Pons (tissue), 1 donor: ENCODE measurements around the gene PKD1.

ENCODE experiments used
- DNase-seq: peaks from one replicate; pipeline ENCODE4 v3.0.0-alpha.2; 2016; ENCODE audit warnings: low spot score

Gene PKD1

DNA sequence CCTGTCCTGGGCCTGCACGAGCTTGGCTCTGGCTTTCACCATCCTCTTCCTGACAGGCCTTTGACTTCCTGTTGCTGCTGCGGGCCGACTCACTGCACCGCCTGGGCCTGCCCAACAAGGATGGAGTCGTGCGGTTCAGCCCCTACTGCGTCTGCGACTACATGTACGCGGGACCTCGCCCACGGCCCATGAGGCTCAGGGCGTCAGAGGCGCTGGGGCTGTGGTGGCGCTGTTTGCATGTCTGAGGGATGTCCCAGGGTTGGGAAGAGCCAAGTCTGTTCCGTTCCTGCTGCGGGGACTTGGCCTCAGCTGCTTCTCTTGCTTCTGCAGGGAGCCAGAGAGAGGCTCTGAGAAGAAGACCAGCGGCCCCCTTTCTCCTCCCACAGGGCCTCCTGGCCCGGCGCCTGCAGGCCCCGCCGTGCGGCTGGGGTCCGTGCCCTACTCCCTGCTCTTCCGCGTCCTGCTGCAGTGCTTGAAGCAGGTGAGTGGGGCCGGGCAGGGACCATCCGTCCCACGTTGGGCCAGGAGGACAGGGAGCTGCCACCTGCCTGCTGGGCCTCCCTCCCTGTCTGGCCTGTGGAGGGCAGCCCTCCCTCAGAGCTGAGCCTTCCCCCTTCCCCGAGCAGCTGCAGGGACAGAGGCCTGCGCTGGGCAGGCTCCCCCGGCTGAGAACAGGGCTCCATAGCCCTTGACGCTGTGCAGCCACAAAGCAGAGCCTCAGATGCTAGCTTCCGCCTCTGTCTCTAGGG lies 64.1 kb downstream of the PKD1 start:
- no peak for DNase-seq

DNA sequence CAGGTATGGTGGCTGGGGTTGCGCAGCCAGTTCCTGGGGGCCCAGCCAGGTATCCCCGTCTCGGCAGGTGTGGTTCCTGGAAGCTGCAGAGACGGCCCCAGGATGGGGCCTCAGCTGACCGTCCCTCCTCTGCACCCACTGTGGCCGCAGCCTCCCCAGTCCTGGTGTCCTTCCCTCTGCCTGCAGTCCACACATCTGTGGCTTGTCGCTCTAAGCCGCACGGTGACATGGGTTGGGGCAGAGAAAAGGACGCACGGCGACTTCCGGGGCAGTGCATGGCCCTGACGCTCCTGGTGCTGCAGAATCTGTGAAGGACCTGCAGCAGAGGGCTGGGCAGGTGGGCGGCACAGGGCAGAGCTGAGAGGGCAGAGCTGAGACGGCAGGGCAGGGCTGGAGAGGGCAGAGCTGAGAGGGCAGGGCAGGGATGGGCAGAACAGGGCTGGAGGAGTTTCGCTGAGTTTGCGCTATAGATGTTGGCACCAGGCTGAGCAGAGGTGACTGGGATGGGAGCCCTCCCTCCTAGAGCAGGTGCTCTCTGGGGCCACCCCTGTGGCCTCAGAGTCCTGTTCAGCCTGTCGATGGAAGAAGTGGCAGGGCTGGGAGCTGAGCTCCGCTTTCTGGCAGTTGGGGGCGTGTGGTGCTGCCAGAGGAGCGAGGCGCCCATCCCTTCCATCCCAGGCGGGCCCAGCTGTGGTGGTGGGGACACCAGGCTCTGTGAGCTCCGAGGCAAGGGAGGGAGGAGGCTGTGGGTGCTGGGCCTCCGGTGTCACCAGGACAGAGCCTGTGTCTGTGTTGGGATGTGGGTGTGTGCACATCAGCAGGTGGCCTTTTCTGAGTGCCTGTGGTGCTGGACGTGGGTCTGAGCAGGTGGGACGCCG lies 64.9 kb downstream of the PKD1 start:
- no peak for DNase-seq

DNA sequence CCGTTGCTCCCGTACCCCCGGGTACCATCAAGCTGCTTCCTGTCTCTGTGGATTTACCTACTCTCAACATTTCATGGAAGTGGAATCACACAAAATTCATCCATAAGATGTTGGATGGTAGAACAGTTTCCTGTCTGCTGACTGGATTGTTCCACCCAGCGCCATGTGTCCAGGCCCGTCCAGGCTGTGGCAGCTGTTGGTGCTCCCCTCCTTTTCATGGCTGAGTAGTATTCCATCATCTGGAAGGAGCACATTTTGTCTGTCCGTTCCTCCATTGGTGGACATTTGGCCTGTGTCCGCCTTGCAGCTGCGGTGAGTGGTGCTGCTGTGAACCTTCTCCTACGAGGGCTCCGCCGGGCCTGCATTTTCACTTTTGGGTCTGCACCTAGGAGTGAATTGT lies 69.6 kb downstream of the PKD1 start:
- no peak for DNase-seq

DNA sequence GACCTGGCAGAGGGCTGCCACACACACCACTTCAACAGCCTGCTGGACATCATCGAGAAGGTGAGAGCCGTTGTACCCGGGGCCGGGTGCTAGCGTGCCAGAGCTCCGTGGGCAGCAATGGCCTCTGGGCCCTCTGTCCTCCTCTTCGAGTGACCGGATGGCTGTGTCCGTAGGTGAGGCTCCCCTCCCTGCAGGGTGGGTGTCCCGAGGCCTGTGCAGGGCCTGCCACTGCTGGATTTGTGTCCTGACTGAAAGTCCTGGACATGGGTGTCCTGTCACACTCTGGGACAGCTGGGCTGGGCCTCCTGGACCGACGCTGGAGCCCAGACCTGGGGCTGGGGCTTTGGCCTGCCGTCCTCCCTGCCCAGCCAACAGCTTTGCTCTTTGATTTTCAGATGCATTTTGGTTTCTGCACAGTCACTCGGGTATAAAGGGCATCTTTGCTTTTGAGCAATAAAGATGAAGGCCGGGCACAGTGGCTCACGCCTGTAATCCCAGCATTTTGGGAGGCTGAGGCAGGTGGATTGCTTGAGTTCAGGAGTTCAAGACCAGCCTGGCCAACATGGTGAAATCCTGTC lies 71.2 kb downstream of the PKD1 start:
- DNase-seq: no peak

DNA sequence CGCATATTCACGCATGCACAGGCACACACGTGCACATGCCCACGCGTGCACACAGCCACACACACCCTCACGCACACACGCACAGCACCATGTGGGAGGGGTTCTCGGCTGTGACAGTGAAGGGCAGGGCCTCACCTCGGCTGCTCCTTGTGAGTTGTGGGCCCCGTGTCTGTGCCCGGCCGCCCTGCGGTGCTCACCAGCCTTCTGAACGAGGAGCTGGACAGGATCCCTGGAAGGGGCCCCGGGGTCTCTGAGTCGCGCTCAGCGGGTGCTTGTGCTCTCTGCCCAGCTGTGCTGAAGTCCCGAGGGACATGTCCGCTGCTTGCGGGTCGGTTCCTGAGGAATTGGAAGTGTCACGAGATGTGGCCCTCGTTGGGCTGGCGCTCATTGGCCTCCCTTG lies 71.8 kb downstream of the PKD1 start:
- DNase-seq: no peak

DNA sequence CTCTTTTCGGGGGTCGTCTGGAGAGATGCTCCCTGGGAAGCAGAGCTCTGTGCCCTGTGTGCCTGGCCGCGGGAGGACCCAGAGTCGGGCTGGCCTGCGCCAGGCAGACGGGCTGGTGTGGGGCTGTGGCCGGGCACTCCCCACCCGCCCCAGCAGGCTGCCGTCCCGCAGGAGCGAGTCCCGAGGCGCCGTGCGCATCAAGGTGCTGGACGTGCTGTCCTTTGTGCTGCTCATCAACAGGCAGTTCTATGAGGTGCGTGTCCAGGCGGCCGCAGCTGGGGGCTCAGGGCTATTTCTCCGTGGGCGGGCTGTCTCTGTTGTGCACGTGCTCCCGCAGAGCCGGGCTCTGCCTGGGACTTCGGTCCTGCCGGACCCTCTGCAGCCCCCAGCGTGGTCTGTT lies 72.9 kb downstream of the PKD1 start:
- DNase-seq: no peak

DNA sequence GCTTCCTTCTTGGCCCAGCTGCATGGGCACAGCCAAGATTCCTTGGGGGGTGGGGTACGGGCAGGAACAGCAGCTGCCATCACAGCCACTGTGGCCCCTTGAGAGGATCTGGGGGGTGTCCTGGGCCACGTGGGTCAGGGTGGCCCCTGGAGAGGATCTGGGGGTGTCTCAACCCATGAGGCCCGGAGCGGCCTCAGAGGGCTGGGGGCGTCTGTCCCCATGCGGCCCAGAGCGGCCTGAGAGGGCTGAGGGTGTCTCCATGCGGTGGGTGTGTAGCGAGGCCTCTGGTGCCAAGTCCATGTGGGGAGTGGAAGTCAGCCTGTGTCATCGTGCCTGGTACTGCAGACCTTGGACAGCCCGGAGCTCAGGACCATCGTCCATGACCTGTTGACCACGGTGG lies 74.2 kb downstream of the PKD1 start:
- no peak for DNase-seq

DNA sequence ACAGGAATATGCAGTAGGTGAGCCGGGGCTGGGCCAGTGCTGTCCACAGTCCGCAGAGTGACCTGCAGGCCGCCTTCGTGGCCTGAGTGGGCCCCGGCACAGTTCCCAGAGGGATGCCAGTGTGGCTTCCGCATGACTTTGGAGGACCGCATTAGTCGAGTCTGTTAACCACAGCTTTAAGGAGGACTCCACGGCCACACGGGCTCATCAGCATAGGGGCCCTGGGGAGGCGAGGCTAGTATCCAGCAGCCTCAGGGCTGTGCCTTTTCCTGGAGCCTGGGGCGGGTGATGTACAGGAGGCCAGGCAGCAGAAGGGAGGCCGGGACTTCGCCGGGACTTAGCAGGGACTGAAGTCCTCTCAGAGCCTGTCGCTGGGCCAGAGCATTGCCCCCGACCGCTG lies 74.7 kb downstream of the PKD1 start:
- no peak for DNase-seq

DNA sequence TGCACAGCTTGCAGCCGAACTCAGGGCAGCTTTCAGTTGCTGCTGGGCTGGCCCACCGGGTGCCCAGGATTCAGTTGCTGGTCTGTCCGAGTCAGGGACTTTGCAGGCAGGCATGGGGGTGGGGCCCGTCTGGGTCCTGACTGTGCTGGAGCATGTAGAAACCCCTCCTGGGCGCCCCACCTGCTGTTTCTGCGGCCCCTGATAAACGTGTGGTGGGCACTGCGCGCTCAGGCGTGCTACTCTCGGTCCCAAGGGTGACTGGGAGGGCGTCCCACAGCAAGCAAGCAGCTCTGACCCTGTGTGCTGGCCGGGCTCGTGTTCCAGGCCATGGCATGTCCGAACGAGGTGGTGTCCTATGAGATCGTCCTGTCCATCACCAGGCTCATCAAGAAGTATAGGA lies 75.4 kb downstream of the PKD1 start:
- DNase-seq: no peak

DNA sequence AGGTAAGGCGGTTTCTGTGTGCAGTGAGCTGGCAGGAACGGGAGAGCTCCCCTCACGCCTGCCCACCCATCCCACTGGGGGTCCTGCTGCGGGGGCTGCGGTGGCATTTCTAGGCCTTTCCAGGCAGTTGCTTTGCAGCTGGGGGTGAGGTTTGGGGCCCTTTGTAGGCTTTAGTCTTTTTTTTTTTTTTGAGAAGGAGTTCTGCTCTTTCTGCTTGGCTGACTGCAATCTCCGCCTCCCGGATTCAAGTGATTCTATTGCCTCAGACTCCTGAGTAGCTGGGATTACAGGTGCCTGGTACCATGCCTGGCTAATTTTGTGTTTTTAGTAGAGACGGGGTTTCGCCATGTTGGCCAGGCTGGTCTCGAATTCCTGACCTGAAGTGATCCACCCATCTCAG lies 76.8 kb downstream of the PKD1 start:
- no peak for DNase-seq

DNA sequence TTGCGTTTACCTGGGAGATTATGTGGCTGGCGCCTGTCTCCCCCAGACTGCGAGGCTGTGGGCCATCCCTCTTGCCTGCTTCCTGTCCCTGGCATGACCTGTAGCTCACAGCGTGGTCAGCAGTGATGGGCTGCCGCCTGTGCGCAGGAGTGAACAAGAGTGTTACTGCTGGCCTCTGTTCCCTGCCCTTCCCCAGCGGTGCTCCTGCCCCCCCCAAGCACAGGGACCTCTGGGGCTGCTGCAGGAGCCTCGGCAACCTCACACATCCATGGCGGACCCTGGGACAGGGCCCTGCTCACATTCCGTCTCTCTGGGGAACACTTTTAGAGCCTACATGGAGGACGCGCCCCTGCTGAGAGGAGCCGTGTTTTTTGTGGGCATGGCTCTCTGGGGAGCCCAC lies 77.3 kb downstream of the PKD1 start:
- DNase-seq: no peak

DNA sequence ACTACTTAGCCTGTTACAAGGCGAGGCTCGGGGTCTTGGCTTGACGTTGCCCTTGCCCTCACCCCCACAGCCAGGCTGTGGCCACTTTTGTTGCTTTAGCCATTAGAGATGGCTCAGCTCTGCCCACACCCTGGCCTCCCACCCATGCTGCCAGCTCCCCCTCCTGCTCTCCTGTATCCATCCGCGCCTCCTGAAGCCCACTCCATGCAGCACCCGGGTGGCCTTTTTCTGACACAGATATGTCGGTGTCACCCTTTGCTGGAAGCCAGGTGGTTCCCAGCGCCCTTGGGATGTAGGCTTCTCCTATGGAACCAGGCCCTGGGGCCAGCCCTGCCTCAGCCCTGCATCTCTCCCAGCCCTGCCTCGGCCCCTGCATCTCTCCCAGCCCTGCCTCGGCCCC lies 78.3 kb downstream of the PKD1 start:
- no peak for DNase-seq

DNA sequence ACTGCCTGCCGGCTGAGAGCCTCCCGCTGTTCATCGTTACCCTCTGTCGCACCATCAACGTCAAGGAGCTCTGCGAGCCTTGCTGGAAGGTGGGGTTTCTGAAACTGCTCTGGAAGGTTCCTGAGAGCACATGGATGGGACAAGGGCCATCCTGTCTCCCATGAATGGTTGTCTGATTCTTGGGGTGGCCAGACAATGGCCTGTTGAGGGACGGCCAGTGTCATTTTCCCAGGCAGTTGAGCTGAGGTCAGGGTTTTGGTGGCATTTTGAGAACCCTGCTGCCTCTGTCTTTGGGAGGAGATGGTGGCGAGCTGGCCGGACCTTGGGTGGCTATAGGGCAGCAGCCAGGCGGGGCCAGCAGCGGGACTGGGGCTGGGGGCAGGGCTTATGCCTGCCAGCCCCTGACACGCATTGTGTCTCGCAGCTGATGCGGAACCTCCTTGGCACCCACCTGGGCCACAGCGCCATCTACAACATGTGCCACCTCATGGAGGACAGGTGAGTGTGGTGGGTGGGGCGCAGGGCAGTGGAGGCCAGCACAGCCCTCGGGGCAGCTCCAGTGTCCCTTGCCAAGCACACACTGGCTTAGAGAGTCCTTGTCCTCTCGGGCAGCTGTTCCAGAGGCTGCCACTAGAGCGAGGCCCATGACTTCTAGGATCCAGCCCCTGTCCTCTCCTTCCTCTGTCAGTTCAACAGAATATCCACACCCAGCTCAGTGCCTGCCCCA lies 78.9 kb downstream of the PKD1 start:
- DNase-seq: peak; percentile 73

DNA sequence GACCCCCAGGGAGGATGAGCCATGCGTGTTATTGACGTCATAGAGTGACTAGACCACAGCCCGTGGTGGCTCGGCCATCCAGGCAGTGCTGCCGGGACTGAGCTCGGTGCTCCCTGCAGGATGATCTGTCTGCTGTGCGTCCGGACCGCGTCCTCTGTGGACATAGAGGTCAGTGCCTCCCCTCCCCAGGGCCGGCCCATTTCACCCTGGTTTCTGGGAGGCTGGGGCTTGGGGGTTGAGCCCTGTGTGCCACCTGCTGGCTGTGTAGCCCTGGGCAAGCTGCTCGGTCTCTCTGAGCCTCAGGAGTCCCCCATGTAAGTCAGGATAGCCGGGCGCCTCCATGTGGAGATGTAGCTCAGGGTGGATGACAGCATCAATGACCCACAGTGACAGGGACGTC lies 79.6 kb downstream of the PKD1 start:
- DNase-seq: peak; percentile 32

DNA sequence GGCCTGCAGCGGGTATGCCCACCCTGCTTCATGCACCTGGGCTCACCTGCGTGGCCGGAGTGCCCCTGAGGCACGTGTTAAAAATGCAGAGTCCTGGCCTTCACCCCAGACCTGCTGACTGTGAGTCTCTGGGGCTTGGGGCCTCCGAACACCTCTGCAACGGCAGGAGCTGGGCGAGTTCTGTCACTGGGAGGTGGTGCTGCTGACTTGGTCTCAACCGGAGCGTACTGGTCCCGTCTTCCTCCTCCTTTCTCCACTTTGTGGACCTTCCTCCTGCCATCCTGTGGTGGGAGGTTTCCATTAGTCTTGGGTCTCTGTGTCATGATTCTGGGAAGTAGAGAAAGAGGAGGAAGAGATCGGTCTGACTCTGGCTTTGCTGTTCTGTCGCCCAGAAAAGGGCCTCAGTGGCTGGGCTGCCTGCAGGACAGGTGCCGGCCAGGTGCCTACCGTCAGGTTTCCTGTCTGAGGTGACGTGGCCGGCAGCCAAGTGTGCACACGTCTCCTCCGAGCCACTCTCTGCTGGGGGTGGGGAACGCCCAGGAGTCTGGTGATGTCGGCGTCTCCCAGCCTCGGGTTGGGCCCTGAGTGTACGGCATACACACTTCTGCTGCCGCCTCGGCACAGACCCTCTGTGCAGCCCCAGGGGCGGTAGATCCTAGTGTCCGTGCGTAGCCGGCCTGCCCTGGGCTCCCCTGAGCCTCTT lies 81.0 kb downstream of the PKD1 start:
- DNase-seq: no peak

DNA sequence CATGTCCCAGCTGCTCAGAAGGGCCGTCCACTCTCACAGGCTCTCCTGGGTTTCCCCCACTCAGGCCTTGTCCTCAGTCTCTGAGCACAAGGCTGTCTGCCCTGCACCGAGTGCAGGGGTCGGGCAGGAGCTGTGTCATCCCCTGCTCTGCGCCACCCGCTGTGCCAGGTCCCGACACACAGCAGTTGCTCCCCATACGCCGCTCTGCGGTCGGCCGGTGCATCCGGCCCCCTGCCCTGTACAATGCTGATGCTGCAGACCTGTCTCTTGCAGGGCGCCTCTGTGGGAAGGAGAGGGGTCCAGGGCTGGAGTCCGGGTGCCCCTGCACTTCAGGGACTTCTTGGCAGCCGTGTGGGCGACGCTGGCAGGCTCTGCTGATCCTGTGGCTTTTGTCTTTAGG lies 81.8 kb downstream of the PKD1 start:
- no peak for DNase-seq

DNA sequence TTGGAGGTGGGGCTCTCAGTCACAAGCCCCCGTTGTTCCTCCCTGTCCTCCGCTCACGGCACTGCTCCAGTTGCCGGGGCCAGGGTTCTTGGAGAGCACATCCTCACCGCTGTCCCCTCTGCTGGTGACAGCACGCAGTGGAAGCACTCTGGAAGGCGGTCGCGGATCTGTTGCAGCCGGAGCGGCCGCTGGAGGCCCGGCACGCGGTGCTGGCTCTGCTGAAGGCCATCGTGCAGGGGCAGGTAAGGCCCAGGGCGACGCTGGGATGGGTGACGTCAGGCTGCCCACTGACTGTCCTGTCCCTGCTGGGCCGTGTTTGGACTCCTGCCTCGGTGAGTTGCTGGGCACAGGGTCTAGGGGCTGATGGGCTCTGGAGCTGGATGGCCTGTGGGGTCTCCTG lies 82.5 kb downstream of the PKD1 start:
- DNase-seq: no peak

DNA sequence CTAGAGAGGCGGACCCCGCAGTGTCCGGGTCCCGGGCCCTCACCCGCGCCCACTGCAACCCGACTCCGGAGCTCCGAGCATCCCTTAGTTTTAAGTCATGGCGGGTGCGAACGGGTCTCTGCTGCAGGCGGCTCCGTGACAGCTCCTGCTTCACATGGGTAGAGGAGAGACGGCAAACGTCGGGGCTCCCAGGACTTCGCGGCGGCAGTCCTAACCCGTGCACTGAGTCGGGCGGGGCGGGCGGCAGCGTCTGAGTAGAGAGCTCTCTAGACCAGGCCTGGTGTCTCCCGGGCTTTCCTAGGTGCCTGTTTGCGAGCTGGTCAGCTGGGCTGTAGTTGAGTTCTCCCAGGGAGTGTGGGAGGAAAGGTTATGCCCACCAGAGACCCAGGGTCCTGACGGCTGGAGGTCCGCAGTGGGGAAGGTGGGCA lies 87.6 kb downstream of the PKD1 start:
- DNase-seq: no peak

DNA sequence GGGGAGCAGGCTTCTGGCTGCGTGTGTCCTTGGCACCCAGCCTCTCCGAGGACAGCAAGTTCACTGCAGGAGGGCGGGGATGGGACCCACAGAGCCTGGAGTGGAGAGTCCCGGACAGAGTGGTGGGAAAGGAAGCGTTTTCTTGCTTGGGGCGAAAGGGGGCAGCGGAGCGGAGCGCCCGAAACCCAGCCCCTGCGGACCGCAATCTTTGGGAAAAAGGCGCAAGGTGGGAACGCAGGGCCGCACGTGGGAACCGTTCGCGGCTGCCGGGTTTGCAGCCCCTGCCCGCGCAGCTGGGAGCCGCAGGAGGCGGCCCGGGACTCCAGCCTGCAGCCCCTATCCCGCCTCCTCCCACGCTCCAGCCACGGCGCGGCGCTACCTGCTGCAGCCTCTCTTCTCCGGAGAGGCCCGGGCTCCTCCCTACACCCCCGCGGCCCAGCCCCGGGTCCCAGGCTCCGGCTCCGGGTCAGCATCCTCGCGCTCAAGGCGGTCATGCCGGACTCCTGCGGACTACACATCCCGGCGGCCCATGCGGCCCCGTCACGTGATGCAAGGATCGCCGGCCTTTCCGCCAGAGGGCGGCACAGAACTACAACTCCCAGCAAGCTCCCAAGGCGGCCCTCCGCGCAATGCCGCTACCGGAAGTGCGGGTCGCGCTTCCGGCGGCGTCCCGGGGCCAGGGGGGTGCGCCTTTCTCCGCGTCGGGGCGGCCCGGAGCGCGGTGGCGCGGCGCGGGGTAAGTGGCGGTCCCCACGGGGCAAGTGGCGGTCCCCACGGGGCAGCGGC lies 88.2 kb downstream of the PKD1 start, which contains the start of the genes NTHL1 and TSC2:
TSS of gene NTHL1 (minus strand) at position 505 of the 786 bp plus-strand sequence. CDS start at position 494, 11 bp downstream.
TSS of gene TSC2 (plus strand) at position 656 of the 786 bp plus-strand sequence. CDS start 631 bp downstream, outside the sequence.
- DNase-seq: peak; percentile 93

DNA sequence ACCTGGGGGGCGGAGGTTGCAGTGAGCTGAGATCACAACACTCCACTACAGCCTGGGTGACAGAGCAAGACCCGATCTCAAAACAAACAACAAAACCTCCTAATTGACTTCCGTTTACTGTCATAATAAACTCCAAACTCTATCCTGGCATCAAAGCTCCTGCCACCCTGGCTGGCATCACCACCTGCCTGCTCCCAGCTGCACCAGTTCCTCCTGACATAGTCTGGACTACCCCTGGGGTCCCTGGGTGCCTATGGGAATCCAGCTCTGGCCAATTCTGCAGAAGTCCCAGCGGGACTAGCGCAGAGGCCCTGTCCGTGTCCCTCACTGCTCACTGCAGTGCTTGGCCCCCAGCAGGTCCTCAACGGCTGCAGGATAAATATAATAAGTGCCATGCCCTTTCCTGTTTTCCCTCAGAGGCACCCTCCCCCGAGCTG lies 88.8 kb downstream of the PKD1 start:
- no peak for DNase-seq
